Erythroblast (primary cell): ENCODE data around the gene ZFYVE28.

Source experiments
- GATA1 ChIP-seq: IDR thresholded peaks from 2 replicates; pipeline ENCODE4 v1.6.1; 2011; ENCODE audit warnings: low read depth, mild to moderate bottlenecking, control low read depth, low read length, moderate library complexity
- POLR2A ChIP-seq: IDR thresholded peaks from 2 replicates; pipeline ENCODE4 v1.6.1; 2011; ENCODE audit warnings: mild to moderate bottlenecking, low read length

DNA sequence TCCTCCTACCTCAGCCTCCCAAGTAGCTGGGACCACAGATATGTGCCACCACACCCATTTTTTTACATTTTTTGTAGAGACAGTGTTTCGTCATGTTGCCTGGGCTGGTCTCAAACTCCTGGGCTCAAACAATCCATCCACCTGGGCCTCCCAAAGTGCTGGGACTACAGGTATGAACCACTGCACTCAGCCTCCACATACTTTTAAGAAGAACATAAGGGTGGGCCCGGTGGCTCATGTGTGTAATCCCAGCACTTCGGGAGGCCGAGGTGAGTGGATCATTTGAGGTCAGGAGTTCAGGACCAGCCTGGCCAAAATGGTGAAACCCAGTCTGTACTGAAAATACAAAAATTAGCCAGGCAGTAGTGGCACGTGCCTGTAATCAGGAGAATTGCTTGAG is 105.1 kb downstream of the ZFYVE28 start:
- TF ChIP-seq POLR2A (no peak), GATA1 (no peak)
